SH-SY5Y (cell line): ENCODE results near the gene TEK.

Experiments used
- GATA2 ChIP-seq: IDR thresholded peaks from 2 replicates; pipeline ENCODE4 v1.6.1; 2011; ENCODE audit warnings: mild to moderate bottlenecking, low read depth, low read length
- GATA3 ChIP-seq: IDR thresholded peaks from 2 replicates; pipeline ENCODE4 v1.6.1; 2011; ENCODE audit warnings: low read depth, mild to moderate bottlenecking, low read length, moderate library complexity

DNA sequence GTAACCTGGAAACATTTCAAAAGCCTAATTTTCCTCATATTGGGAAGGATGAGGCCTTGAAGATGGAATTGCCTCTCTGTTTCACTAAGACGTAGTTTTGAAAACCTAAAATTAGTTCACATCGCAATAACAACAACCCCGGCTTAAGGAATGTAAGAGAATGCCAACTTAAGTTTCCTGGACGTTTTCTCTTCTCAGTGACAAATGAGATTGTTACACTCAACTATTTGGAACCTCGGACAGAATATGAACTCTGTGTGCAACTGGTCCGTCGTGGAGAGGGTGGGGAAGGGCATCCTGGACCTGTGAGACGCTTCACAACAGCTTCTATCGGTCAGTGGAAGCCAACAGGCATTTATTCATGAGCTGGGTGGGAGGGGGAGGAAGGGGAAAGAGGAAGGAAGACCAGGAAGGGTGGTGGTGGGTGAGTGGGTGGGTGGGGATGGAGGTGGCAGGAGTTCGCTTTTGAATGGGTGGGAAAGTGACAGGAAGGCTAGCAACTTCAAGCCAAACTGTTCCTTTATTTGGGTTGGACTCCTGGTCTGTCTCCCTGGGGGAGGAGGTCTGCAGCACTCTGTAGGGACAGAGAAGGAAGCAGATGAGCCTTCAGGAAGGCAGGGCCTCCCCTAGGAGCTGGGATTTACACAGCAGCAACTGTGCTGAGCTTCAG is 83.4 kb downstream of the TEK start:
- TF ChIP-seq GATA2 (no peak), GATA3 (no peak)
